ENCODE results near the gene LPIN2.
A peak's percentile ranks its signal among the peaks of the same experiment; 100 is the strongest.
"Not testable (repeated sequence)": the region's sequence is repeated elsewhere in the genome, so short reads cannot be mapped to it uniquely, and the experiment has no call there.

LPIN2 gene

DNA sequence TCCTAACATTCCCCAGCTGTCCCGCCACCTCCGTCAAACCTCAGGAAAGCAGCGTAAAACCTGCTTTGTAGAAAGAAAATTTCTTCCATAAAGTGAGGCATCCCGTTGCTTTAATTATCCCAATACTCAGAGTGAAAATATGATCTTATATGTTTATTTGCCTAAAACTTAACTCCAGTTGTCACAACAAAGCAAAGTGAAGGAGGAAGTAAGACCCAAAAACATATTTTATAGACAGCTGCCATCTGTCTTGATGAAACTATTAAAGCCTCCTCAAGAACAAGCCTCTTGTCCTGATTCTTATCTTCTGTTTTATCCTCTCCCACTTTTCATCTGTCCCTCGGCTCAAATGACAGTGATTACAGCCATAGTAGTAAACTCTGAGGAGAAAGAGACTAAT lies 28.9 kb upstream of the LPIN2 start:
- Histone ChIP-seq H3K36me3 (ENCODE audit: control insufficient read depth in 1 of 2, insufficient read depth in 2 of 2, low read length in 2 of 2) (no peaks in the 10 kb centered on the region), H3K9me3 (ENCODE audit: control insufficient read depth in 1 of 2, low read length in 2 of 2) (no peaks in the 10 kb centered on the region), H3K4me1 (ENCODE audit: control insufficient read depth in 1 of 2, insufficient read depth in 2 of 2, low read length in 2 of 2) (peaks cover 6 to 10% of the 10 kb centered on the region in 2 donors), H3K4me3 (ENCODE audit: low read depth in 1 of 2, low read length in 2 of 2) (no peak overlapping the region), H3K27me3 (ENCODE audit: low read depth, low read length) (no peaks in the 10 kb centered on the region), H3K27ac (ENCODE audit: low read length) (peak overlapping the region; percentile 2)

DNA sequence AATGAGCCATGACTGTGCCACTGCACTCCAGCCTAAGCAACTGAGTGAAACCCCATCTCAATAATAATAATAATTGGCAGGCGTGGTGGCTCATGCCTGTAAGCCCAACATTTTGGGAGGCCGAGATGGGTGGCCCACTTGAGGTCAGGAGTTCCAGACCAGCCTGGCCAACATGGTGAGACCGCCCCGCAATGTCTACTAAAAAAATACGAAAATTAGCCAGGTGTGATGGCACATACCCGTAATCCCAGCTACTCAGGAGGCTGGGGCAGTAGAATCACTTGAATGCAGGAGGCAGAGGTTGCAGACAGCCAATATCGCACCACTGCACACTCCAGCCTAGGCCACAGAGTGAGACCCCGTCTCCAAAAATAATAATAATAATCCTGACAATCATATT lies 27.9 kb upstream of the LPIN2 start:
- Histone ChIP-seq H3K4me1 (ENCODE audit: control insufficient read depth in 1 of 2, insufficient read depth in 2 of 2, low read length in 2 of 2) (peaks cover 6 to 10% of the 10 kb centered on the region in 2 donors), H3K9me3 (ENCODE audit: control insufficient read depth in 1 of 2, low read length in 2 of 2) (no peaks in the 10 kb centered on the region), H3K4me3 (ENCODE audit: low read depth in 1 of 2, low read length in 2 of 2) (no peak overlapping the region), H3K27ac (ENCODE audit: low read length) (no peak overlapping the region), H3K36me3 (ENCODE audit: control insufficient read depth in 1 of 2, insufficient read depth in 2 of 2, low read length in 2 of 2) (no peaks in the 10 kb centered on the region), H3K27me3 (ENCODE audit: low read depth, low read length) (no peaks in the 10 kb centered on the region)

DNA sequence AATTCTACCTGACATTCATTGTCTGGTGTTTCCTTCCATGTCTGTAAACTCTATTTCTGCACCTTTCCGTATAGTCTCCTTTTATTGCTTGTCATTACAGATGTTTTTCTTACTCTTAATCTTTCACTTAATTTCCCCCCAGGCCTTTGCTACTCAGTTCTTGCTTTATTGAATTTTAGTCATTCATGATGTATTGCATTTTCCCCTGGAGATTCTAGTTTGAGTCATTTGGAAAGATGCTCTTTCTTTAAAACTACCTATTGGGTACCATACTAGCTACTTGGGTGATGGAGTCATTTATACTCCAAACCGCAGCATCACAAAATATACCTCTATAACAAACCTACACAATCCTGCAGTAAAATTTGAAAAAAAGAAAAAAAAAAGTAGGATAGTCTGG lies 27.2 kb upstream of the LPIN2 start:
- Histone ChIP-seq H3K36me3 (ENCODE audit: control insufficient read depth in 1 of 2, insufficient read depth in 2 of 2, low read length in 2 of 2) (no peaks in the 10 kb centered on the region), H3K27ac (ENCODE audit: low read length) (no peak overlapping the region), H3K9me3 (ENCODE audit: control insufficient read depth in 1 of 2, low read length in 2 of 2) (no peaks in the 10 kb centered on the region), H3K4me3 (ENCODE audit: low read depth in 1 of 2, low read length in 2 of 2) (no peak overlapping the region), H3K4me1 (ENCODE audit: control insufficient read depth in 1 of 2, insufficient read depth in 2 of 2, low read length in 2 of 2) (peaks cover 4 to 5% of the 10 kb centered on the region in 2 donors), H3K27me3 (ENCODE audit: low read depth, low read length) (no peaks in the 10 kb centered on the region)

DNA sequence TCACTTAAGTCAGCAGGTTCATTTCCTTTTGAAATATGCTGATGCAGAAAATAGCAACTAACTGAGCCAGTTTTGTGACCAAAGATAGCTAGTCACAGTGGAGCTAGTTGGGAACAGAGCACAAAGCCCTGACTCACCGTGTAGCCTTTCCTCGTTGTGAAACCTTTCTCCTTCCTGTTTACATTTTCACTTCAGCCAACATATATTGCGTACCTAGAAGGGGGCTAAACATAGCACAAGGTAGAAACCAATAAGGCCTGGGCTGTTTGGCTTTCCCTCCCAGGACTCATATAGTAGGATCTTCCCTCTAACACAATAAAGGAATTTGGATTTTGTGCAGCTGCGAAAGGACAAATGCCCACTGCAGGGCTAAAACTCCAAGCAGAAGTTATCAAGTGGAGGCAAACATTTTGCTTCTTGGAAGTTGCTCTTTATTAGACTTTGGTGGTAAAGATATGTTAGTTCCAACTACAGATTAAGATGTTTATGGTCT lies 24.5 kb upstream of the LPIN2 start:
- H3K27ac ChIP-seq (ENCODE audit: low read length), result peak overlapping the region; percentile 74
- H3K4me3 ChIP-seq (ENCODE audit: low read depth in 1 of 2, low read length in 2 of 2), result no peak overlapping the region

DNA sequence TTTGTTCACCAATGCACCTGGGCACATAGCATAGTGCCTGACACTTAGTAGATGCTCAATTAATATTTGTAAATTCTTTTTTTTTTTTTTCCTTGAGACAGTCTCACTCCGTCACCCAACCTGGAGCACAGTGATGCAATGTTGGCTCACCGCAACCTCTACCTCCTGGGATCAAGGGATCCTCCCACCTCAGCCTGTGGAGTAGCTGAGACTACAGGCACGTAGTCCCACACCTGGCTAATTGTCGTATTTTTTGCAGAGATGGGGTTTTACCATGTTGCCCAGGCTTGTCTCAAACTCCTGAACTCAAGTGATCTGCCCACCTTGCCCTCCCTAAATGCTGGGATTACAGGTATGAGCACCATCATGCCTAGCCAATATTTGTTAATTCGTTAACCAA lies 23.2 kb upstream of the LPIN2 start:
- Histone ChIP-seq H3K36me3 (ENCODE audit: control insufficient read depth in 1 of 2, insufficient read depth in 2 of 2, low read length in 2 of 2) (no peaks in the 10 kb centered on the region), H3K27me3 (ENCODE audit: low read depth, low read length) (no peaks in the 10 kb centered on the region), H3K4me1 (ENCODE audit: control insufficient read depth in 1 of 2, insufficient read depth in 2 of 2, low read length in 2 of 2) (no peaks in the 10 kb centered on the region), H3K9me3 (ENCODE audit: control insufficient read depth in 1 of 2, low read length in 2 of 2) (no peaks in the 10 kb centered on the region), H3K27ac (ENCODE audit: low read length) (no peak overlapping the region), H3K4me3 (ENCODE audit: low read depth in 1 of 2, low read length in 2 of 2) (no peak overlapping the region)

More for the DNA sequence above, 24.5 kb upstream of the LPIN2 start:
- no peaks in the 10 kb centered on the region for H3K9me3 ChIP-seq (ENCODE audit: control insufficient read depth in 1 of 2, low read length in 2 of 2)
- H3K27me3 ChIP-seq (ENCODE audit: low read depth, low read length), result no peaks in the 10 kb centered on the region
- H3K4me1 ChIP-seq (ENCODE audit: control insufficient read depth in 1 of 2, insufficient read depth in 2 of 2, low read length in 2 of 2), result no peaks in the 10 kb centered on the region
- no peaks in the 10 kb centered on the region for H3K36me3 ChIP-seq (ENCODE audit: control insufficient read depth in 1 of 2, insufficient read depth in 2 of 2, low read length in 2 of 2)

DNA sequence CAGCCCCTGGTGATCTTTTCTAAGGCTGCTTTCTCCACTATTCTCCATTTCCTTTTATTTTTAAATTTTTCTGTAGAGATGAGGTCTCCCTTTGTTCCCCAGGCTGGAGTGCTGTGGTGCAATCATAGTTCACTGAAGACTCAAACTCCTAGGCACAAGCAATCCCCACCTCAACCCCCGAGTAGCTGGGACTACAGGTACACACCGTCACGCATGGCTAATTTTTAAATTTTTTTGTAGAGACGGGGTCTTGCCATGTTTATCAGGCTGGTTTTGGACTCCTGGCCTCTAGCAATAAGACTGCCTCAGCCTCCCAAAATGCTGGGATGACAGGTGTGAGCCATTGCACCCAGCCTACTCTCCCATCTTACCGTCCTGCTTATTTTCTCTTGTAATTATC lies 22.7 kb upstream of the LPIN2 start:
- Histone ChIP-seq H3K4me1 (ENCODE audit: control insufficient read depth in 1 of 2, insufficient read depth in 2 of 2, low read length in 2 of 2) (no peaks in the 10 kb centered on the region), H3K27me3 (ENCODE audit: low read depth, low read length) (no peaks in the 10 kb centered on the region), H3K36me3 (ENCODE audit: control insufficient read depth in 1 of 2, insufficient read depth in 2 of 2, low read length in 2 of 2) (no peaks in the 10 kb centered on the region), H3K4me3 (ENCODE audit: low read depth in 1 of 2, low read length in 2 of 2) (no peak overlapping the region), H3K9me3 (ENCODE audit: control insufficient read depth in 1 of 2, low read length in 2 of 2) (no peaks in the 10 kb centered on the region), H3K27ac (ENCODE audit: low read length) (no peak overlapping the region)

DNA sequence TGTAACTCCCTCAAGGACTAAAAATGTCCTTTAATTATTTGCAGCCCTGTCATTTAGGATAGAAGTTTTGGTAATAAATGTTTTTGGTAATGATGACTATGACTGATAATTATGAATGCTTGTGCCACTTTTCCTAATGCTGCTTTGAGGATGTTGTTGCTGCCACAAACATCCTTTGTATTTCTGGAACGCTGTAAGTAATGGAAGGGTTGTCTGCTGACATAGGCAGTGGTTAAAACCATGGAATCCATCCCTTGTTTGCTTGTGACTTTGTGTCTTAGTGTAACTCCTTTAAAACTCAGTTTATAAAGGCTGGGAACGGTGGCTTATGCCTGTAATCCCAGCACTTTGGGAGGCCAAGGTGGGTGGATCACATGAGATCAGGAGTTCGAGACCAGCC lies 19.8 kb upstream of the LPIN2 start:
- Histone ChIP-seq H3K27me3 (ENCODE audit: low read depth, low read length) (no peaks in the 10 kb centered on the region), H3K36me3 (ENCODE audit: control insufficient read depth in 1 of 2, insufficient read depth in 2 of 2, low read length in 2 of 2) (no peaks in the 10 kb centered on the region), H3K4me3 (ENCODE audit: low read depth in 1 of 2, low read length in 2 of 2) (no peak overlapping the region), H3K27ac (ENCODE audit: low read length) (no peak overlapping the region), H3K4me1 (ENCODE audit: control insufficient read depth in 1 of 2, insufficient read depth in 2 of 2, low read length in 2 of 2) (peaks cover 8 to 10% of the 10 kb centered on the region in 2 donors), H3K9me3 (ENCODE audit: control insufficient read depth in 1 of 2, low read length in 2 of 2) (no peaks in the 10 kb centered on the region)

DNA sequence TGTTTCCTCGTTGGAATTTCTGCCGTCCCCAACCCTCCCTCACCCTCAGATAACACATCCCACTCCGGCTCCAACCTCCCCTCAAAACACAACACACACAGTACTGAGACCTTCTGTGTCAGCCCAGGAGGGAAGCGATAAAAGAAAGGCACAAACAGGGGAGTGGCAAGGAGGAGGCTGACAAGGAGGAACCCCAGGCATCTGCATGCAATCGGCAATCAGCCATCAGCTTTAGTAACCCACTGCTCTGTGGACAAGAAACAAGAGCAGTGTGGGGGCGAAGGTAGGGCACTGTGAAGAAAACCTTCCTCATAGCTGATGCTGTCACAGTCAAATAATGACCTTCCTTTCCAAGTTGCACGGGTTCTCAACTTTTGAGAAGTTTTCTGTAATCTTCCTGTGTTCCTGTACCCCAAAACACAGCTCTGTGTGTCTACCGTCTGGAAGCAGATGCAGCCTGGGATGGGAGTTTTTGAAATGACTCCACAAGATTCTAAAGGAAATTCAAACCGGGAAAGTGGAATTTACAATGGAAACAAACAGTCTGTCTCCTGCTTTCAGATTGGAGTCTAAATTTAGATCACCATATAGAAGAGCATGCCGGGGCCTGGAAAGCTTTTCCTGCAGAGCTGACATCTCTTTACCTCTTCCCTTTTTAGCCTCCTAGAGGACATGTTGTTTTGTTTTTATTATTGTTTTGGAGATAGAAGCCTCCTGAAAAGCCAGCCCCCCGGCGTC lies 16.4 kb upstream of the LPIN2 start:
- no peaks in the 10 kb centered on the region for H3K36me3 ChIP-seq (ENCODE audit: control insufficient read depth in 1 of 2, insufficient read depth in 2 of 2, low read length in 2 of 2)
- H3K27ac ChIP-seq (ENCODE audit: low read length), result peak overlapping the region; percentile 30
- no peaks in the 10 kb centered on the region for H3K27me3 ChIP-seq (ENCODE audit: low read depth, low read length)

DNA sequence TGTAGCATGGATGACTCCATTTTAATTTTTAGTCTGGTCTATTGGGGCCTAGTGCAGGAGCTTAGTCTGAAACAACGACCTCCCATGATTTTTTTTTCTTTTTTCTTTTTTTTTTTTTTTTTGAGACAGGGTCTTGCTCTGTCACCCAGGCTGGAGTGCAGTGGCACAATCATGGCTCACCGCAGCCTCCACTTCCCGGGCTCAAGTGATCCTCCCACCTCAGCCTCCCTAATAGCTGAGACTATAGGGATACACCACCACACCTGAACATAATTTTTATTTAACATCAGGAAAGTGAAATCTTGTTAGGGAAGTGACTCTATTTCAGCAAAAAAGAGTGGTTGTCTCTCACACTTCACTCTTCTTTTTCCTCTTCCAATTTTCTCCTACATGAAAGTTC lies 15.2 kb upstream of the LPIN2 start:
- not testable (repeated sequence) for H3K9me3 ChIP-seq (ENCODE audit: control insufficient read depth in 1 of 2, low read length in 2 of 2); H3K27ac ChIP-seq (ENCODE audit: low read length); H3K4me3 ChIP-seq (ENCODE audit: low read depth in 1 of 2, low read length in 2 of 2); H3K36me3 ChIP-seq (ENCODE audit: control insufficient read depth in 1 of 2, insufficient read depth in 2 of 2, low read length in 2 of 2); H3K27me3 ChIP-seq (ENCODE audit: low read depth, low read length)
- H3K4me1 ChIP-seq (ENCODE audit: control insufficient read depth in 1 of 2, insufficient read depth in 2 of 2, low read length in 2 of 2), result peaks cover 8 to 10% of the 10 kb centered on the region in 2 donors

More for the DNA sequence above, 16.4 kb upstream of the LPIN2 start:
- Histone ChIP-seq H3K9me3 (ENCODE audit: control insufficient read depth in 1 of 2, low read length in 2 of 2) (no peaks in the 10 kb centered on the region), H3K4me3 (ENCODE audit: low read depth in 1 of 2, low read length in 2 of 2) (peak overlapping the region in 1 of 2 donors; percentile 17), H3K4me1 (ENCODE audit: control insufficient read depth in 1 of 2, insufficient read depth in 2 of 2, low read length in 2 of 2) (peaks cover 8 to 10% of the 10 kb centered on the region in 2 donors)

DNA sequence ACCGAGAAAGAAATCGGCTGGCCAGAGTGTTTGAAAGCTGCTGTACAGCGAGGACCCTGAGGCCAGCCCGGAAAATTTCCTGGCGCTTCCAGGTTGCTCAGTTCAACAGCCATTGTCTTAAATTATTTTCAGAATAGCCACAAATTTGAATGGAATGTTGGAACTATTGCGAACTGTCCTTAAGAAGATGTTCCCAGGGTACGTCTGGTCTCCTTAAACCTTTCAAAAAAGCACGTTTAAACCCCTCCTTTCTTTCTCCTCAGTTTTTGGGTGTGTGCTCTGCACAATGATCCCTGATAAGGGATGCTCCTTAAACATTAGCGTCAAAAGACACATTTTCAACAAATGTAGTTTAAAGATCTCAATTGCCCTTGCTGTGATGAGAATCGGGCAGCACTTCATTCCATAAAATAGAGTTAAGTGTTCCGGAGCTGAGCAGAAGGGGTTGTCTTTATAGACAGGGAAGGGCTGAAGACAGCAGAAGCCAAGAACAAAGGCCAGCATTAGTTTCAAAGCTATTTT lies 14.5 kb upstream of the LPIN2 start:
- peak overlapping the region; percentile 4 for H3K27ac ChIP-seq (ENCODE audit: low read length)
- no peaks in the 10 kb centered on the region for H3K27me3 ChIP-seq (ENCODE audit: low read depth, low read length)
- H3K36me3 ChIP-seq (ENCODE audit: control insufficient read depth in 1 of 2, insufficient read depth in 2 of 2, low read length in 2 of 2), result no peaks in the 10 kb centered on the region
- H3K4me3 ChIP-seq (ENCODE audit: low read depth in 1 of 2, low read length in 2 of 2), result no peak overlapping the region
- no peaks in the 10 kb centered on the region for H3K9me3 ChIP-seq (ENCODE audit: control insufficient read depth in 1 of 2, low read length in 2 of 2)
- H3K4me1 ChIP-seq (ENCODE audit: control insufficient read depth in 1 of 2, insufficient read depth in 2 of 2, low read length in 2 of 2), result peaks cover 8 to 10% of the 10 kb centered on the region in 2 donors

DNA sequence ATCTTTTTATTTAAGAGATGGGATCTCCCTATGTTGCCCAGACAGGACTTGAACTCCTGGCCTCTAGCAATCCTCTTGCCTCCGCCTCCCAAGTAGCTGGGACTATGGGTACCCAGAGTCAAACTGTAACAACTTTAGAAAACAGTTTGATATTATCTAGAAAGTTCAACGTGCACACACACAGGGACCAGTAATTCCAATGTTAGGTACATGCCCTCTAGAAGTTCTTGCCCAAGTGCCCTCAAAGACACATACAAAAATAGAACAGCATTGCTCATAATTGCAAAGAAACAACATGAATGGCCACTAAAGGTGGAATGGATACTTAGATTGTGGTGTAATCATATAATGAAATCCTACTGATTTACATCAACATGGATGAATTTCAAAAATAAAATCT lies 12.6 kb upstream of the LPIN2 start:
- Histone ChIP-seq H3K27ac (ENCODE audit: low read length) (no peak overlapping the region), H3K4me3 (ENCODE audit: low read depth in 1 of 2, low read length in 2 of 2) (no peak overlapping the region)

DNA sequence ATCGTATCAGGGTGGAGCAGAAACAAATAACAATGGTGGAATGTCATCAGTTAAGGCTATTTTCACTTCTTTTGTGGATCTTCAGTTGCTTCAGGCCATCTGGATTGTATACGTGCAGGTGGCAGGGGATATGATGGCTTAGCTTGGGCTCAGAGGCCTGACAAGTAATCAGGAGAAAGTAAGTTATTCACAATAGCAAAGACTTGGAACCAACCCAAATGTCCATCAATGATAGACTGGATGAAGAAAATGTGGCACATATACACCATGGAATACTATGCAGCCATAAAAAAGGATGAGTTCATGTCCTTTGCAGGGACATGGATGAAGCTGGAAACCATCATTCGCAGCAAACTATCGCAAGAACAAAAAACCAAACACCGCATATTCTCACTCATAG lies 10.7 kb upstream of the LPIN2 start:
- H3K9me3 ChIP-seq (ENCODE audit: control insufficient read depth in 1 of 2, low read length in 2 of 2); H3K4me3 ChIP-seq (ENCODE audit: low read depth in 1 of 2, low read length in 2 of 2); H3K4me1 ChIP-seq (ENCODE audit: control insufficient read depth in 1 of 2, insufficient read depth in 2 of 2, low read length in 2 of 2); H3K27me3 ChIP-seq (ENCODE audit: low read depth, low read length); H3K27ac ChIP-seq (ENCODE audit: low read length); H3K36me3 ChIP-seq (ENCODE audit: control insufficient read depth in 1 of 2, insufficient read depth in 2 of 2, low read length in 2 of 2): not testable (repeated sequence)

More for the DNA sequence above, 12.6 kb upstream of the LPIN2 start:
- Histone ChIP-seq H3K27me3 (ENCODE audit: low read depth, low read length) (no peaks in the 10 kb centered on the region), H3K36me3 (ENCODE audit: control insufficient read depth in 1 of 2, insufficient read depth in 2 of 2, low read length in 2 of 2) (no peaks in the 10 kb centered on the region), H3K9me3 (ENCODE audit: control insufficient read depth in 1 of 2, low read length in 2 of 2) (no peaks in the 10 kb centered on the region), H3K4me1 (ENCODE audit: control insufficient read depth in 1 of 2, insufficient read depth in 2 of 2, low read length in 2 of 2) (peaks cover 8 to 10% of the 10 kb centered on the region in 2 donors)

All from muscle layer of duodenum (tissue), 2 donors.